ENCODE measurements around the gene ERFE.

ERFE gene

GRCh38 chr2:238138331-238139195 lies 20.2 kb upstream of the ERFE start, which contains the start of gene KLHL30:
TSS of gene KLHL30 (plus strand) at chr2:238138668. CDS start at chr2:238140755, 2,087 bp downstream.
- in situ Hi-C loops (cut with HindIII; ENCODE audit: low sequenced_read_pairs) = no loop called here

GRCh38 chr2:238139196-238140039 lies 19.4 kb upstream of the ERFE start:
- in situ Hi-C loops (cut with HindIII; ENCODE audit: low sequenced_read_pairs) = no loop called here

- in situ Hi-C loops (cut with HindIII; ENCODE audit: low sequenced_read_pairs) = no loop called here
These were observed 18.7 kb upstream of the ERFE start for GRCh38 chr2:238140040-238140439.

GRCh38 chr2:238140721-238141540 lies 17.8 kb upstream of the ERFE start:
- in situ Hi-C loops (cut with HindIII; ENCODE audit: low sequenced_read_pairs) = no loop called here

- in situ Hi-C loops (cut with HindIII; ENCODE audit: low sequenced_read_pairs) = no loop called here
These were observed 17.0 kb upstream of the ERFE start for GRCh38 chr2:238141541-238142318.

GRCh38 chr2:238142382-238143205 lies 16.2 kb upstream of the ERFE start:
- in situ Hi-C loops (cut with HindIII; ENCODE audit: low sequenced_read_pairs) = no loop called here

GRCh38 chr2:238143239-238143951 lies 15.4 kb upstream of the ERFE start:
- in situ Hi-C loops (cut with HindIII; ENCODE audit: low sequenced_read_pairs) = no loop called here

GRCh38 chr2:238144262-238144661 lies 14.5 kb upstream of the ERFE start:
- in situ Hi-C loops (cut with HindIII; ENCODE audit: low sequenced_read_pairs) = no loop called here

- in situ Hi-C loops (cut with HindIII; ENCODE audit: low sequenced_read_pairs) = no loop called here
These were observed 13.7 kb upstream of the ERFE start for GRCh38 chr2:238145046-238145445.

GRCh38 chr2:238145851-238146250 lies 12.9 kb upstream of the ERFE start:
- in situ Hi-C loops (cut with HindIII; ENCODE audit: low sequenced_read_pairs) = no loop called here

- in situ Hi-C loops (cut with HindIII; ENCODE audit: low sequenced_read_pairs) = no loop called here
These were observed 11.8 kb upstream of the ERFE start for GRCh38 chr2:238146884-238147544.

GRCh38 chr2:238148981-238149380 lies 9.8 kb upstream of the ERFE start:
- in situ Hi-C loops (cut with HindIII; ENCODE audit: low sequenced_read_pairs) = no loop called here

- in situ Hi-C loops (cut with HindIII; ENCODE audit: low sequenced_read_pairs) = no loop called here
These were observed 8.8 kb upstream of the ERFE start for GRCh38 chr2:238149841-238150572.

GRCh38 chr2:238150686-238151085 lies 8.1 kb upstream of the ERFE start:
- in situ Hi-C loops (cut with HindIII; ENCODE audit: low sequenced_read_pairs) = no loop called here

- in situ Hi-C loops (cut with HindIII; ENCODE audit: low sequenced_read_pairs) = no loop called here
These were observed 7.6 kb upstream of the ERFE start for GRCh38 chr2:238151205-238151604.

- in situ Hi-C loops (cut with HindIII; ENCODE audit: low sequenced_read_pairs) = no loop called here
These were observed 7.0 kb upstream of the ERFE start for GRCh38 chr2:238151628-238152235.

All from endothelial cell of hepatic sinusoid (primary cell).